ENCODE results near the gene PRKAR2B.

GRCh38 chr7:107041097-107041496, 3.4 kb upstream of the PRKAR2B start:
- TF ChIP-seq POLR2A (IDR thresholded peaks at IDR 0.05) (no peak), CTCF (IDR thresholded peaks at IDR 0.05 in 8 of 11, conservative IDR thresholded peaks at IDR 0.05 in 3 of 11) (no peak), POLR2AphosphoS5 (IDR thresholded peaks at IDR 0.05) (no peak)

Data from spleen (tissue), 7 donors.